HG03378 (cell line): ENCODE results near the gene SEMA5A.

Source experiments
- ATAC-seq: cut with Tn5 transposase; IDR thresholded peaks from one replicate; pipeline ENCODE4 v1.9.1; 2021; ENCODE audit warnings: mild to moderate bottlenecking, moderate library complexity; ENCODE audit not compliant: unreplicated experiment

The SEMA5A gene

DNA sequence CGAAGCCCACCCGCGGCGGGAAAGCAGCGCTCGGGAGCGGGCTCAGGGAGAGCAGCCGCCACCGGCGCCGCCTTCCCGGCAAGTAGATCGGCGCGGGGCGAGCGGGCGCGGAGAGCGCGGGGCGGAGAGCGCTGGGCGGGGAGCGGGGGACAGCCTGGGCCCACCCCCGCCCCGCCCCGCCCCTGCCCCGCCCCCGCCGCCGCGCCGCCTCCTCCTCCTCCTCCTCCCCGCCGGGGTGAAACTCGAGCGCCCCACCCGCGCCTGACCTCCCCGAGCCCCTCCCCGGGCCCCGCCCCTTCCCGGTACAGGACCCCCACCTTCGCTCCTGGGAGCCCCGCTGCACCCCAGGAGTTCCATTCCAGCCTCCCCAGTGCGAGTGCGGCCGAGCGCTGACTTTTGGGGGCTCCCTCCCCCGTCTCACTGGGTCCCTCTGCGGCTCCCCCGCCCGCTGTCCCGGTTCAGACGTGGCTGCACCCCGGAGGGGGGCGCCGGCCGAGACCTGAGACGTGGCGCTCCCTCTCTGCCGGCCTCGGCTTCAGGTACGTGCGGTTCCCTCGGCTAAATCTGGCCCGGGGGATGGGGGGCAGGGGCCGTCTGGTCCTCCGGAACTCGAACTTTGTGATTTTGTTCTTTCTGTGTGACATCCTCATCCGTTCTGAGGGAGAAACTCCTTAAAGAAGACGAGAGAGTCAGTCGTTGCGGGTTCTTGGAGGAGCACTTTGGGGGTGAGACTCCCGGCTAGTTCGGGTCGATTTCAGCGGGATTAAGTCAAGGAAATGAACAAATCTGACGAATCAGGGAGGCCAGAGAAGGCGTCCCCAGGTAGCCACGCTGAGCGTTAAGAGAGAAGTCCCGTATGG, at the start of gene SEMA5A:
Gene SEMA5A (minus strand): TSS at position 84 of the 860 bp plus-strand sequence. CDS start 166,129 bp downstream, outside the sequence.
- no peak for ATAC-seq

GRCh38 chr5:9594913-9595312, 49.0 kb upstream of the SEMA5A start:
- no peak for ATAC-seq

- ATAC-seq = no peak
Measured at GRCh38 chr5:9589049-9589835, 43.4 kb upstream of the SEMA5A start.

DNA sequence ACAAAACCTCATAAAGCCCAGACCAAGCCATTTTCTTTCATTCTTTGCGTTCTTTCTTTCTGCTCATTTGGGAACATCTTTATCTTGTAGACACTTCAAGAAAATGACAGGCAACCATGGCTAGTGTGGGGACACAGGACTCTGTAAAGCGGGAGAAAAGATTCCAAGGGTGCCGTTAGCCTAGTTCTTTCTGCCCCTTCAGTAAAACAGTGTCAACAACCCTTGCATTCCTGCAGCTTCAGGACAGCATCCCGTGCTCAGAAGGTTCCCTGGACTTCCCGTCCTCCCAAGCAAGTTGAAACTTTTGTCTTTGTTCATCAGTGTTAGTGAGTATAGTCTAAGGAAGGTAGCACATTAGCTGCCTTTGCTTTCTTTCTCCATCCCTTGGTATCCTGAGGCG, 42.4 kb upstream of the SEMA5A start:
- no peak for ATAC-seq

DNA sequence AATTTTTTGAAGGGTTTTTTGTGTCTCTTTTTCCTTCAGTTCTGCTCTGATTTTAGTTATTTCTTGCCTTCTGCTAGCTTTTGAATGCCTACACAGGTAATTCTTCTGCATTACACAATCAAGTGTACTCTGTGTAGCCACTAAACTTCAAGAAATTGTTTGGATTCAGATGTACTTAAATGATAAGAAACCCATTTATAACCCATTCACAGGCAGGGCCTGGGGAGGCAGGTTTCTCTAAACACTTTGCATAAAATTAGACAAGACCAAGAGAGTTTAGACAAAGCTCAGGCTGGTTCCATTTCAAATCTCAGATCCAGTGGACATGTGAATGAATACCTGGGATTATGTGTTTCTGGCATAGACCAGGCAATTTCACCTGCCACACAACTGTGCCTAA, 41.3 kb upstream of the SEMA5A start:
- ATAC-seq = no peak

DNA sequence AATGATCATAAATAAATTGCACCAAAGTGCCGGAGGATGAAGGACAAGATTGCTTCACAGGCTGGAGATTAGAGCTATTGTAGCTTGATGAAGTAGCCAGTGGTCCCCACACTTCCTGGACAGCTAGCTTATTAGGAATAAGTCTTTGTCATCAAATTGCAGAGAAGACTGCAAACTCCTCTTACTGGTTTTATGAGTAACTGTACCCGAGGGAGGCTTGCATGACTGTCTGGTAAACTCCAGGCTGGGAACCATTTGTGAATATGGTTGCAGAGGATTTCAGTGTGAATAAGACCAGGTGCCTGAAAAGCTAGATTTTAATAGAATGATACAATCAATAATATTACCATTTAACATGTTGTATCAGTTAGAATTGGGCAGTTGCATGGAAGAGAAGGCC, 36.5 kb upstream of the SEMA5A start:
- no peak for ATAC-seq

GRCh38 chr5:9573796-9574195, 27.9 kb upstream of the SEMA5A start:
- no peak for ATAC-seq

DNA sequence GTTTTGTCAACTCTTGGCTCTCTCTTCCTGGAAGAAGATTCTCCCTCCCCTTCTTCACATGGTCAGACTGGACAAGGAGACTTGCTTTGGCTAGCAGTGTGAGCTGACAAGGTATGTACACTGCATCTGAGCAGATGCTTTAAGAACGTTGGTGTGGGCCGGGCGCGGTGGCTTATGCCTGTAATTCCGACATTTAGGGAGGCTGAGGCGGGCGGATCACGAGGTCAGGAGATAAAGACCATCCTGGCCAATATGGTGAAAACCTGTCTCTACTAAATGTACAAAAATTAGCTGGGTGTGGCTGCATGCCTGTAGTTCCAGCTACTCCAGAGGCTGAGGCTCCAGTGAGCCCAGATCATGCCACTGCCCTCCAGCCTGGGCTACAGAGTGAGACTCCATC, 26.4 kb upstream of the SEMA5A start:
- ATAC-seq = no peak

DNA sequence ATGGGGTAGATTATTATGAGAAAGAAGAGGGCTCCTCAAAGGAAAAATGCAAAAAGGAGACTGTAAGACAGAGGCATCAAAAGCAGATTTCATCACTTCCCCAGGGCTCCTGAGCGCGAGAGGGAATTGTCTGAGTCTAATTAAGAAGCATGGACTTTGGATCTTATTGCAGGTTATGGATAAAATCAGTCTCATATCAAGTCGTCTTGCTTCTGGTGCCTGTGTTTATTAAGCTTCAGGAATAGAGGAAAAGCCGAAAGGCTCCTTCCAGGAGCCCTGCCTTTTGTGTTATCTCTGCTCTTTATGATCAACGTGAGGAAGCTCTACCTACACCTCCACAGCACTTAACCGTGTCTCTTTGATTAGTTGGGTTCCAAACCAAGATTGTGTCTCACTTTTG, 25.0 kb upstream of the SEMA5A start:
- ATAC-seq = no peak

- no peak for ATAC-seq
Measured at GRCh38 chr5:9567039-9567438, 21.2 kb upstream of the SEMA5A start.

GRCh38 chr5:9564752-9565151, 18.9 kb upstream of the SEMA5A start:
- no peak for ATAC-seq

- ATAC-seq = no peak
Measured at GRCh38 chr5:9562141-9562540, 16.3 kb upstream of the SEMA5A start.

DNA sequence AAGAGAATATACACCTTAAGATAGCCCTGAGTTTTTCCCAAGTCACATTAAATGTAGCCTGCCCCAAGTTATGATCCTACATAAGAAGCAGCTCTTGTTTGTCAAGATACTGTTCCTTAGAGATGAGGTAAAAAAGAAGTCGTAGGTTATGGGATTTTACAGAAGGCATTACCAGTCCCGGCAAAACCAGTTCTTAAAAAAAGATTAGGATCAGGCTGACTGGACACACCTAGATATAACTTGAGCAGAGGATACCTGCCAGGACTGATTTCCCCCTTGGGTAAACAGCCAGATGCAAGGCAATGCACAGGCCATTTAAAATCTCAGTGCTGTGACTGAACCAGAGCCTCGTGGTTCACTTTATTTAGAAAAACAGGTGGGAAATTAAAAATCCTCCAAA, 14.1 kb upstream of the SEMA5A start:
- ATAC-seq = no peak

- no peak for ATAC-seq
Measured at GRCh38 chr5:9558319-9558965, 12.6 kb upstream of the SEMA5A start.

DNA sequence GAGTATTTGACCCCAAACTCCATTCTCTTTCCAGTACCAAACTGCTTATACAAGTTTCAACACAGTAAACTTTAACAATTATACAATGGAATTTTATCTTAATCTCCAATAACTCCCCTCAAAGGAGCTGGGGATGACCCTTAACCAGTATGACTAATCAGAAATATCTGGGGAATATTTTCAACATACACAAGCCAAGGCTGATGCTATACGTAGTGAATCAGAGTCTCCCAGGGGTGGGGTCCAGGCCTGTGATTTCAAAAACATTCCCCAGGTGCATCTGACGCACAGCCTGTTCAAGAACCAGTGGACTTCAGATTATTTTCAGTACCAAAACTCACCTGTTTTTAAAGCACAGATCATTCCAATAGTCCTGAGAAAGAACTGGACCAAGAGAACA, 11.8 kb upstream of the SEMA5A start:
- ATAC-seq = no peak

GRCh38 chr5:9555961-9556360, 10.1 kb upstream of the SEMA5A start:
- ATAC-seq = no peak

DNA sequence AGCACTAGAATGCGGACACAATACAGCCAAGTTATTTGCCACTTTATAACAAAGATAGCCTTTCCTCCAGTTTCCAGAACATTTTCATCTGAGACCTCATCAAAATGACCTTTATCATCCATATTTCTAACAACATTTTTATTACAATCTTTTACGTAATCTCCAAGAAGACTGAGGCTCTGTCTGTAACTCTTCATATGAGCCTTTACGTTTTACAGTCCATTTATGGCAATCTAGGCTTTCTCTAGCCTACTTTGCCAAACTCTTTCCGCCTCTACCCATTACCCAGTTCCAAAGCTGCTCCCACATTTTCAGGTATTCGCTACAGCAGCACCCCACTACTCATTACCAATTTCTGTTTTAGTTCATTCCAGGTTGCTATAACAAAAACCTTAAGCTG, 8.2 kb upstream of the SEMA5A start:
- no peak for ATAC-seq

GRCh38 chr5:9553561-9553960, 7.7 kb upstream of the SEMA5A start:
- no peak for ATAC-seq

DNA sequence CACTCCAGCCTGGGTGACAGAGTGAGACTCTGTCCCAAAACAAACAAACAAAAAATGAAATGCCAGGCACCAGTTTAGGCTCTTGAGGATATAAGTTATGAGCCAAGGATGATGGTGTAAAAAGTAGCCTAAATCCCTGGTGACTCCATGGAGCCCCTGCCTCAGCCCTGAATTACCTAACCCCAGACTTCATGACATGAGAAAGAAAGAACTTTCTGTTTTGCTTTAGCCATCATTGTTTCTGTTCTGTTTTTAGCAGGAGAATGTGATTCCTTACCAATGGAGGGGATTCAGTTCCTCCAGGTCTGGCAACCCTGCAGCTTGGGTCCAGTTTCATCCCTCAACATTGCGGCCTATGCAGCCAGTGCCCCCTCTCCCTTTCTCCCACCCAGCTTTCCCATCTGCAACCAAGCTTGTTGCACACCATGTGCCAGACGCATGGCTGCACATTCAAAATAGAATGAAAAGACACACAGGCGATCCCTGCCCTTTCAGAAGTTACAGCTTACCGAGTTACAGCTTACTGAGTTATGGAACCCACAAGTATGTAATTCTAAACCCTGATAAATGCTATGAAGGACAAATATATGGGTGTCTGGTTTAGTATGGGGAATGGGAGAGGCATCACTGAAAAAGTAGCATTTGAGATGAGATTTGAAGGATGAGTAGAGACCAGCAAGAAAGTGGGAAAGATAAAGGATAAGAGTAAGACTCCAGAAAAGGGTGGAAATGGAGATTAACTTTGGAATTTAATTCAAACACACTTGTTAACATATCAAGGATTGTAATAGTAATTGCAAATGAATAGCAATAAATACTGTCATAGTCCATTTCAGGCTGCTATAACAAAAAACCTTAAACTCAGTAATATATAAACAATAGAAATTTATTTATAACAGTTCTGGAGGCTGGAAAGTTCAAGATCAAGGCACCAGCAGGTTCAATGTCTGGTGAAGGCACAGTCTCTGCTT, 6.0 kb upstream of the SEMA5A start:
- no peak for ATAC-seq

DNA sequence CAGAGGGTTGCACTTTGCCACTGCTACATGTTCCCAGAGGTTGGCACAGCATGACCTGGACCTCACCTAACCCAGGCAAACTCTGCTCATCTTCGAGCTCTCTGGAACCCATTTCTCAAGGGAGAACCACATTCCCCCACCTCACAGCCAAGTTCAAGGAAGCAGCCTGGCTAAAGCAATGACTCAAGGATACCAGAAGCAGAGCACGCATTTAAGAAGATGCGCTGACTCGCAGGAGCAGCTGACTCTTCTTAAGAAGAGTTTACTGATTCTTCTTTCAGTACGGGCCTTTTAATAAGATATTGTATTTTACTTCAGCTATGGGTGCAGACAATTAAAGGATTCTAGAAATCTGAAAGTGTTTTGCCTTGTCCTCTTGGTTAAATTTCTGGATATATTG, 4.1 kb upstream of the SEMA5A start:
- no peak for ATAC-seq
